Tibial nerve (tissue), 3 donors: ENCODE measurements around the gene RGS3.

Experiments used
- EP300 ChIP-seq, 2 donors: sonication (generic); formaldehyde crosslinking; IDR thresholded peaks; one replicate each; pipeline ENCODE4 v1.6.1; 2017; ENCODE audit warnings: antibody characterized with exemption in 2 of 2, mild to moderate bottlenecking in 1 of 2
- POLR2A ChIP-seq, 2 donors: fragments of 450-650 bp; IDR thresholded peaks; one replicate each; pipeline ENCODE4 v1.6.1; 2017; ENCODE audit warnings: antibody characterized with exemption in 2 of 2, mild to moderate bottlenecking in 2 of 2, moderate library complexity in 2 of 2

GRCh38 chr9:113646491-113646890 is 183.0 kb downstream of the RGS3 start:
- TF ChIP-seq EP300 (IDR thresholded peaks at IDR 0.05) (no peak), POLR2A (IDR thresholded peaks at IDR 0.05) (no peak)
